Head of caudate nucleus (tissue), 42 donors: ENCODE data around the gene IQSEC2.

ENCODE experiments used
- DNase-seq, 42 donors: peaks; one replicate each; pipeline versions ENCODE4 v3.0.0 to v3.0.0-alpha.2; 2020 to 2021; ENCODE audit warnings: mixed read lengths in 7 of 42
- intact Hi-C: fragments of 100-400 bp; cut with DNase I; formaldehyde crosslinking; loops from one replicate; pipeline ENCODE4 v1.15.0; 2022

Gene IQSEC2

DNA sequence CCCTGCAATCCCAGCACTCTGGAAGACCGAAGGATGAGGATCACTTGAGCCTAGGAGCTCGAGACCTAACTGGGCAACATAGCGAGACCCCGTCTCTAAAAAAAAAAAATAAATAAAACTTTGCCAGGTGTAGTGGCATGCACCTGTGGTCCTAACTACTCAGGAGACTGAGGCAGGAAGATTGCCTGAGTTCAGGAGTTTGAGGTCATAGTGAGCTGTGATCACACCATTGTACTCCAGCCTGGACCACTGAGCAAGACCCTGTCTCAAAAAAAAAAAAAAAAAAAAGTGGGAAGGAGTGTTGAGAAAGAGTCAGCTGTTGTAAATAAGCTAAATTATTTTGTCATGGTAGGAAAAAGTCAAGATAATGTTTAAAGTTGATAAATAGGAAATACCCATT is 27.5 kb upstream of the IQSEC2 start:
- intact Hi-C loops = no loop called here
- DNase-seq = no peak

DNA sequence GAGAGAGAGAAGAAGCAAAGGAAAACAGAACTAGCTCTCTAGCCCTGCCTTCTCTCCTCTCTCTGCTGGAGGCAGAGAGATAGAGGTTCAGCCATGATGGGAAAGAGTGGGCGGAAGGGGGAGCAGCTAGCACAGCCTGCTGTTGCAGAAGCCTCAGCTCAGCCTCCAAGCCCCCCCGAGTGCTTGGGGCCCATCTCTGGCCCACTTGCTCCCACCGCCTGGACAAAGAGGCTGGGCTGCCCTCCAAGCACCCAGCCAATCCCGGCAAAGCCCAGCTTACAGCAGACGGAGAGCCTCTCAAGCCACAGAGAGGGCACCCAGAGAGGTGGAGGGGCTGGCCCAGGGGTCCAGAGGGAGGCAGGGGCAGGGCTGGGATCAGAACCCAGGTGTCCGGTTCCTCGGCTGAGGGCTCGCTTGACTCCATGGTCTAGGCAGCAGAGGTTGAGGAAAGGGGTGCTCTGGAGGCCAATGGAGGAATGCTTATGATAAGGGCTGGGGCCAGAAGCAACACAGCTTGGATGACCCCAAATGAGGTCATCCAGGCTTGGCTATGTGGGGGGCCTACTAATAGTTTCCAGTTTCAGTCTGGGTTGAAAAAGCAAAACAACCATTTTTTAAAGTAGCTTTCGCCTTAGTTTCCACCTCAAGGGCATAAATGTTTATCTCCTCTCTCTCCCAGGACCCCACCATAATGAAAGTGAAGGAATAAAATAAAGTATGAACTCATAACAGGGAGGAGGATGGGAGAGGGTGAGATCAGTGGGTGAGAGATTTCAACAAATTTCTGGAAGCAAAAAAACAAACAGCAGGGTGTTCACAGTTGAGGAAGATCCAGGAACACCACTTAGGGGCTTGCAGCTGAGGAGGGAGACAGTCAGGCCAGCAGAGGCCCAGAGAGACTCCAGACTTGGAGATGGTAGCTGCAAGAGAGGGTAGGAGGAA is 24.9 kb upstream of the IQSEC2 start:
- DNase-seq = peak in 4 of 42 donors; percentile 19 to 46 (median 40)

DNA sequence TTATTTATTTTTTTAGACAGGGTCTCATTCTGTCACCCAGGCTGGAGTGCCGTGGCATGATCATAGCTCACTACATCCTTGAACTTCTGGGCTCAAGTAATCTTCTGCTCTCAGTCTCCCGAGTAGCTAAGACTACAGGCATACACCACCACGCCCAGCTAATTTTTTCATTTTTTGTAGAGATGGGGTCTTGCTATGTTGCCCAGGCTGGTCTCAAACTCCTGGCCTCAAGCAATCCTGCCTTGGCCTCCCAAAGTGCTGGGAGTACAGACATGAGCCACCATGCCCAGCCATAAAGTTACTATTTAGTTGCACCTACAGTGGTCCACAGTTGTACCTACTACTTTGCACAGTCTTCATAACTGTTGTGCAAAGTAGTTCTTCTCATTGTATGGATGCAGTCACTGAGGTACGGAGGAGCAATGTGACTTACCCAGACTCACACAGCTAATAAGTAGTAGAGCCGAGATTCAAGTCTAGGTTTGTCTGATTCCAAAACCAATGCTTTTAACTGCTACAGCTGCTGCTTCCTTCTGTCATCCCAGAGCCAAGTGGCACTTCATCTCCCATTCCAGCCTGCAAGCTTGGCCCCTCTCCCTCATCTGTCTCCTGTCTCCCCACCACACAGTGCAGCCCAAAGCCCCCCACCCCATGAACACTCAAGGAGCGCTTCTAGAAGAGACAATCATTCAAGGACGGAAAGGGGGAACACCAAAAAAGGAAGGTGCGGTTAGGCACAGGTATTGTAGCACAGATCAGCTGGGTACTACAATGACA is 24.0 kb upstream of the IQSEC2 start:
- intact Hi-C loops = no loop called here
- DNase-seq = no peak

More for the DNA sequence above, 24.9 kb upstream of the IQSEC2 start:
- intact Hi-C loops = no loop called here

DNA sequence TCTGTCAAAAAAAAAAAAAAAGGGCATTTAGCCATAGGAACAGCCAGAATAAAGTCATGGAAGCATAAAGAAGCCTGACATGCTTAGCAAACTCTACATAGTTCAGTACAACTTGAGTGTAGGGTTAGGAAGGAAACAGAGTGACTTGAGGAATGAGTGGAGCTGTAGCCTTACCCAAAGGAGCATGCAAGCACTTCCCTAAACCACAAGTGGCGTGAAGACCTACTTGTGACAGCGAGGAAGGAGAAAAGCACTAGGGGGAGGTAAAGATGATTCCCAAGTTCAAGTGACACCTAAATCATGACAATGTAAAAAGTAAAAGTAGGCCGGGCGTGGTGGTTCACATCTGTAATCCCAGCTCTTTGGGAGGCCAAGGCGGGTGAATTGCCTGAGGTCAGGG is 21.8 kb upstream of the IQSEC2 start:
- DNase-seq = no peak
- intact Hi-C loops = no loop called here

DNA sequence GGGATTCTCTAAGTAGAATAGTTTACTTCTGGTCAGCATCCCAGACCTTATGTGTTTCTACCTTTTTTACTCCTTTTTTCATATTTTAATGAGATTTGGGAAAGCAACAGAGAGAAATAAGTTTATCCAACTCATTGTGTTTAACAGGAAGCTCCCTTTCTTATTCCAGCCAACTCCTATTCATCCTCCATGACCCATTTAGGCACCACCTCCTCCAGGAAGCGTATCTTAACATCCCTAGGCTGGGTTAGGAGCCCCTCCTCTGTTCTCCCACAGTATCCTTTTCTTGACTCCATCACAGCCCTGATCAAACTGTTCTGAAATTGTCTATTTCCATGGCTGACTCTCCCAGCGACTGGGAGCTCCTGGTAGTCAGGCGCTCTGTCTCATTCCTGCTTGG is 18.8 kb upstream of the IQSEC2 start:
- DNase-seq = no peak
- intact Hi-C loops = no loop called here

DNA sequence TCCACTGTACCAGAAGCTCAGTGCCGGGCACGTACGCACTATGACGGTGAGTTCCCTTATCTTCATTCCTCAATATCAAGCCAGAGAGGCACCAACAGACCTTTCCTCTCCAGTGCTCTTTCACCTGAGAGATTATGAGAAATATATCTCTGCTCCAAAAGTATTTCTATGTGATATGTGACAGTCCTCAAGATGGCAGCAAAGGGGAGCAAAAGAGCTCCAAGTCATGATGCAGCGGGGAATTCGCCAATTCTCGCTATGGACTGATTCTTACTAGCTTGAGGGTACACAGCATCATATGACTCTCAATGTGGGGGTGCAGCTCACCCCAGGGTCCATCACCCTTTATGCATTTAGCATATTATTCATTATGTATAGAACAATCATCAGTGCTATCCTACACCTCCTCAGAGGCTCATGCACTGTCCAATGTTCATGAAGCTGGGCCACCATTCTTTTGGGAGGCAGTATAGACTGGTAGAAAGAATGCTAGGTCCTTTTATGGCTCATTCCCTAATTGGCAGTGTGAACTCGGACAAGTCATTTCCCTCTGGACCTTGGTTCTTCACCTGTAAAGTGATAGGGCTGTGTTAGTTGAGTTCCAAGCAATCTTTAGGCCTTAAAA is 12.8 kb upstream of the IQSEC2 start:
- intact Hi-C loops = no loop called here
- DNase-seq = no peak

DNA sequence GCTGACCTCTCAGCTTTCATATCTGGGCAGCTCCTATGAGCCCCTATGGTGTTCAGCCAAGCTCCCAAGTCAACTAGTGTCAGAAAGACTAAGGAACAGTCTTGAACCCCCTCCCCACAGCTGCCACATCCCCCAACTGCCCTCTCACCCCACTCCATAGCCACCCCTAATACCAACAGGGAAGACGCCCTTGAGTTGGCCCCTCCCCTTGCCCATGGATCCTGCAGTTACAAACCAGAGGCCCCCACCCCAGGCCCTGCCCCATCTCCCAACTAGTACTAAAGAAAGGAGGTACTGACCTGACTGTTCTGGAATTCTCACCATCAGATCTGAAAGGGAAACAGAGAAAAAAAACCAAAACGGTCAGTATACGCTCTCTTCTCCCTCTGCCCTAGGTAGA is 10.2 kb upstream of the IQSEC2 start:
- intact Hi-C loops = no loop called here
- no peak for DNase-seq

DNA sequence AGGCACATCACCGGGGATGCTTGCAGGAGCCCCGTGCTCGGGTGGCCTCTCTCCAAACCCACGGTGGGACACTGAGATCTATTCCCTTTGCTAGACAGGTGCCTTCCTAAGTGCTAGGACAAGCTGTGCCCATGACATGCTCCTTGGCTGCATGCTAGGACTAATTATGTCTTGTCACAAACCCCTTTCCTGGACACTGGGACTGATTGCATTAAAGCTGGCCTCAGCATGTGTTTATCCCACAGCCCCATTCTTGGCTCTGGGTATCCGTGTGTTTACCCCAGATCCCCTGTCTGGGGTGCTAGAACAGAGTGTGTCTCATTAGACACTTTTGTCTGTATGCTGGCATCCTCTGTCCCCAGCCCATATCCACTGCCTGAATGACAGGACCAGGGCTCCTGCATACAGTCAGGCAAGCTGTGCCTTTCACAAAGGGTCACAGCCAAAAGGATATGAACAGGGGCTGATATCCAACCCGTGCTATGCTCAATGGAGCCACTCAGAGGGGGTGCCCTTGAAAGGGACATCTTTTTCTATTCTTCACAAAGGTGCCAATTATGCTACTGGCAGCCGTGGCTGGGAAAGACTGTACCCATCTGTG is 9.2 kb upstream of the IQSEC2 start:
- intact Hi-C loops = no loop called here
- no peak for DNase-seq

DNA sequence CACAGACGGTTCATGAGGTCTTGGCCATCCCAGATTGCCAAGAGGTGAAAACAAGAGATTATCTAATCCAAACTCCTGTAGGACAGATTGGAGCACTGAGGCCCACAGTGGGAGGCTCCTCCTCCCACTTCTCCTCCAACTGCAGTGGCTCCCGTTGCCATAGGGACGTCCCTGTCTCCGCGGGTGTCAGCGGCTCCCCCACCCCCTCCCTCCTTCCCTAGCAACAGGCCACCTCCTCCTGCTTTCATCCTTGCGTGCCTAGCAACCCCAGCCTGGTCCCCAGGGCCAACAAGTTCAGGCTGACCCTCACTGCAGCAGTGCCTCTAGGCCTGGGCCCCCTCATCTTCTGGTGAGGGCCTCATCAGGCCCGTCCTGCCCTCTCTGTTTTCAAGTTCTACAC is 6.8 kb upstream of the IQSEC2 start:
- peak; percentile 33 to 89 (median 72) for DNase-seq

DNA sequence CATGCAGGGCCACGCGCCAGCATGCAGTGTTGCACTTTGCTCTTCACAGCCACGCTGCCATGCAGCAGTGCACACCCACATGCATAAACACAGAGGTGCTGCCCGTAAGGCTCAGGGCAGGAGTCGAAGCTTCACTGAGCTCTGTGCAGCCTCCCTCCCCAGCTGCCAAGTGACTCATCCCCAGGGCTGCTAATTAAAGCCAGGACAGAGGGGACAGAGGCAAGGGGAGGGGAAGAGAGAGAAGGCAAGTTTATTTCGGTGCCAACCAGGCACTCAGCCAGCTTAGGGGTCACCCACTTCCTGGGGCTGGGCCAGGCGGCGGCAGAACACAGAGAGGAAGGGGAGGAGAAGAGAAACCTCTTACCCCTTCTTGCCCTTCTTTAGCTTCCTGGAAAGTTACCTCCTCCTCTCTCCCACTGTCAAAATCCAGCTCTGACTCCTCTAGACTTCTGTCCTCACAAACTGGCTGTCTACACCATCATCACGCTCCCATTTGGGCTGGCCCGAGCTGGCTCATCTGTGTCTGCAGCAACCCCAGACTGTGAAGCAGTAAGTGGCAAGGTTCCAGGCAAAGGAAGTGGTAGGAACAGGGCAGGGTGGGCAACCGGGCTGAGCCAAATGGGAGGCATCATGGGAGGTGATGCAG is 6.2 kb upstream of the IQSEC2 start:
- intact Hi-C loops = no loop called here
- peak in 41 of 42 donors; percentile 15 to 85 (median 55) for DNase-seq

More for the DNA sequence above, 6.8 kb upstream of the IQSEC2 start:
- intact Hi-C loops = no loop called here

DNA sequence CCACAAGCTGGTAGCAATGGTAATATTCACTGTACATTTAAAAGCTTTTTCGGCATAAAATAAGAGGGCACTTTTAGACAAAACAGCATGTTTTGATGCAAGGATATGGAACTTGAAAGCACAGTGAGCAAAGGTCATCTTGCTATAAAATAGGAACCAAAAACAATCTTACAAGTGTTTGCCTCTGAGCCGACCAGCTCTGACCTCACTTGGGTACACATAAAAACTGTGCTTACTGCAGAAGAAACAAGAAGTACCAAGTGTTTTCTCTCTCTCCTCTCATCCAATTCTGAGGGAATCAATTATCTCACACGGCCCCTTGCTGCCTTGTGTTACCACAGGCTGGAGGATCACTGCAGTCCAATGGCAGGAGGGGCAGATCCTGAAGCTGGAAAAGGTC is 4.8 kb upstream of the IQSEC2 start:
- intact Hi-C loops = no loop called here
- no peak for DNase-seq

DNA sequence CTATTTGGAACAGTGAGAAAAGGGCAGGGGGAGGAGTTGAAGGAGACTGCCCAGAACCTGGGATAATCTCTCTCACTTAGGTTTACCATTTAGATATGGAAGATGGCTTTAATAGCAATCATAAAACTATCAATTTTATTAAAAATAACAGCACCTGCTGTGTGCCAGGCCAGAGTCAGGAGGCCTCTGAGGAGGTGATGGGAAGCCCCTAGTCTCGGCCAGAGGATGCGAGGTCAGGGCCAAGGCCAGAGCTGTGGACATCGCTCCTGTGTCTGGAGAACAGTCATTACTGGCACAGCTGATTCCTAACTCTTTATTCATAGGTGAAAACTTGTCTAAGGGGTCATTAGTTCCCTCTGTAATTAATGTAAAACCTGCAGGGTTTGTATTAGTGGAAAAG is 4.2 kb upstream of the IQSEC2 start:
- intact Hi-C loops = no loop called here

DNA sequence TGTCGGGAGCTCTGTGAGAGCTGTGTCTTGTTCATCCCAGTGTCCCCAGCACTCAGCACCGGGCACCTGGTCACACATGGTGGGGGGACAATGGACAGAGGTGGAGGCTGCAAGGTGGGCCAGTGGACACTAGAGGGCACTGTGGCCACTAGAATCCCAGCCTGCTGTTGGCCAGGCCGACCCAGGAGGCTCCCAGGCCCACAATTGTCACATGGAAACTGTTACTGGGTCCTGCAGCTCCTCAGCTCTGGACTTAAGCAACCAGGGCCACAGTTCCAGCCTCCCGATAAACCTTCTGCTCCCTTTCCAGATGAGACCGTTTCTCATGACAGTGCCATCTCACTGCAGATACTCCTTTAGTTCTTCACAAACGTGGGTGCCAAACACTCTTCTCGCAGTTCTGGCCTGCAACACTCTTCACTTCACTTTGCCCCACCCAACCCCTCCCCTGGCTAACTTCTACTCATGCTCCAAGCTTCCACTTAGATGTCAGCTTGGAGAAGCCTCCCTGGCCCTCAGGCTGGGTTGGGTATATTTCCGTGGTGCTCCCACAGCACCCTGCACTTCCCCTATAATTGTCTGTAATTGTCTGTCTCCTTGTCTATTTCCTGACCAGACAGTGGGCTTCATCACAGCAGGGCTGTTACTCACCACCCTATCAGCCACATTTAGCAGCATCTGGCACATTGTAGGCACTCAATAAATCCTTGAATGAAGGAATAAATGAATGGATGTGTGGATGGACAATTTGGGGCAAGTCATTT is 3.5 kb upstream of the IQSEC2 start:
- intact Hi-C loops = no loop called here
- peak in 38 of 42 donors; percentile 17 to 79 (median 56) for DNase-seq

More for the DNA sequence above, 4.2 kb upstream of the IQSEC2 start:
- no peak for DNase-seq

DNA sequence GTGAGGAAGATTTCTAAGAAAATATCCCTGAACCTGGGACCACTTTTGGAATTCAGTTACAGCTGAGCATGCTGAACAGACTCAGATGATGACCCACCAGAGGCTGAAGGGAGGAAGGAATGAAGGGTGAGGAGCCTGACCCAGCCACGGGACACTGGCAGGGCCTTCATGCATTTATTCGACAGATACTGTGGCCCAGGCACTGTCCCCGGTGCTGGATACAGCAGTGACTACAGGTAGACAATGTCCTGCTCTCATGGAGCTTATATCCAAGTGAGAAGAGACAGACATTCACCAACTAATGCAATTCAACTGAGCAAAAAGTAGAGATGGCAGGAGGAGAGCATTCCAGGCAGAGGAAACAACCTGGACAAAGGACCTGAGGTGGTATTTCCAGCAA is 2.2 kb upstream of the IQSEC2 start:
- intact Hi-C loops = no loop called here
- DNase-seq = no peak

DNA sequence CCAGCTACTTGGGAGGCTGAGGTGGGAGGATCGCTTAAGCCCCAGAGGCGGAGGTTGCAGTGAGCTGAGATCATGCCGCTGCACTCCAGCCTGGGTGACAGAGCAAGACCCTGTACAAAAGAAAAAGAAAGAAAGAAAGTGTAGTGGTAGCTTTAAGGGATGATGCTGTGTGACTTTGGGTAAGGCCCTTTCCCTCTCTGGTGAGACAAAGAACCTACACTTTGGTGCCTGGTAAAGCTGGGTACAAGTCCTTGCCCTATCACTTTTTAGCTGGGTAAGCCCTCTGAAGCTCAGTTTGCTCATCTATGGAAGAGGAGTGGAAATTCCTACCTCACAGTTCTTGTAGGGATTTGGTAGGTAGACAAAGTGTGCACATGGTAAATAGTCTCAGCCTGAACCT is 1.7 kb upstream of the IQSEC2 start:
- intact Hi-C loops = no loop called here
- no peak for DNase-seq

DNA sequence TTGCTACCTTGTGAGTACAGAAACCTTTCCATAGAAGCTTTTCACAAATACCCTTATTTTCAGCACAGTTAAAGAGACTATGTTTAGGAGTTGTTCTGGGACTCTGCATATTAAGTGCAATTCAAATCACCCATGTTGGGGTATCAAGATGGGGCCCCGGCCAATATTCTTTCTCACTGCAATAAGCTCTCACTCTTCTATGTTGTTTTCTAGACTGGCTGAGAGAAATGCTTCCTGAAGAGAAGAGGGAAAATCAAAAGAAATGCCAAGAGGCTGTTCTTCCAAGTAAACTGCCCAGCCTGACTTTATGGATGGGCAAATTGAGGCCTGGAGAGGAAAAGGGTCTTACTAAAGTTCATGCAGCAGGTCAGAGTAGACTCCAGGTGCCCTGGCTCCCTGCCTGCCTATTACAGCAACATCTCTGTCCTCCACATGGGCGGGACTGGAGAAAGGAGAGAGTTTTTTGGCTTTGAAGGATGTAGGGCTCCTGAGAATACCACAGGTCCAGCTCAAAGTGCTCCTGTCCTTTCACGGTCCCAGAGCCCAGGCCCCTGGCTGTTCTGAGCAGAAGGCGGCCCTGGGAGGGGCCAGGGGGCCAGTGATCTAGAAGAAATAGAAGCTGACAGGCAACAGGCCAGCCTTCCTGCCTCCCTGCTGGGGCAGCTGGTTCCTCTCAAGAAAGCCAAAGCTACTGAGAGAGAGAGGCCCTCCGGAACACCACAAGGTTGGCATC is 745 bp upstream of the IQSEC2 start:
- intact Hi-C loops = no loop called here
- DNase-seq = no peak
